NCI-H524 treated with DMSO at 0.1 percent for 48 hours (cell line): ENCODE data around the gene TSPAN1.
"Not testable (repeated sequence)": the region's sequence is repeated elsewhere in the genome, so short reads cannot be mapped to it uniquely, and the experiment has no call there.

Experiments used
- DNase-seq: peaks from one replicate; lab custom pipeline; 2025; lab: John Stamatoyannopoulos, UW

Gene TSPAN1

DNA sequence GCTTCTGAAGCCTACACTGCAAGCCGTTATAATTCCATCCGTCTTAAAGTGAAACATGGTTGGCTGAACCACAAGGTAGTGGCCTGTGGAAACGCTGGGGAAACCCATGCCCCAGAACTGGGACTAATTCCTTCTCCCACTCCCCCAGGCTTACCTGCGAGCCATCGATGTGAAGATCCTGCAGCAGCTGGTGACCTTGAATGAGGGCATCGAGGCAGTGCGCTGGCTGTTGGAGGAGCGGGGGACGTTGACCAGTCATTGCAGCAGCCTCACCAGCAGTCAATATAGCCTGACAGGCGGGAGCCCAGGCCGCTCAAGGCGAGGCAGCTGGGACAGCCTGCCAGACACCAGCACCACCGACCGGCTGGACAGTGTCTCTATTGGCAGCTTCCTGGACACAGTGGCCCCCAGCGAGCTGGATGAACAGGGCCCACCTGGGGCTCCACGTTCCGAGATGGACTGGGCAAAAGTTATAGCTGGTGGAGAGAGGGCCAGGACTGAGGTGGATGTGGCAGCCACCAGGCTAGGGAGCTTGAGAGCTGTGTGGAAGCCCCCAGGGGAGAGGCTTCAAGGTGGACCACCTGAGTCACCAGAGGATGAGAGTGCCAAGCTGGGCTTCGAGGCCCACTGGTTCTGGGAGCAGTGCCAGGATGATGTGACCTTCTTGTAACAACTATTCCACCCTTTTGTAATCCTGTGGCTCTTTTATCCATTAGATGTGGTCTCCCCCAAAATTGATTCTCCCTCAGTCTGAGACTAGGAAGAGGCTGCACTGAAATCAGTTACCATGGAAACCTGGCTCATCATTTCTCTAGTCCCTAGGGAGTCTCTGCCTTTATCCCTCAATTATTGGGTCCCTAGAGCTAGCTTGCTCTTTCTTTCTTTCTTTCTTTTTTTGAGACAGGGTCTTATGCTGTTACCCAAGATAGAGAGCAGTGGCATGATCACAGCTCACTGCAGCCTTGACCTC, 44.9 kb downstream of the TSPAN1 start:
- no peak for DNase-seq

- no peak for DNase-seq
Measured at GRCh38 chr1:46220808-46221207, 45.9 kb downstream of the TSPAN1 start.

GRCh38 chr1:46221749-46222148, 46.9 kb downstream of the TSPAN1 start:
- DNase-seq, result no peak

DNA sequence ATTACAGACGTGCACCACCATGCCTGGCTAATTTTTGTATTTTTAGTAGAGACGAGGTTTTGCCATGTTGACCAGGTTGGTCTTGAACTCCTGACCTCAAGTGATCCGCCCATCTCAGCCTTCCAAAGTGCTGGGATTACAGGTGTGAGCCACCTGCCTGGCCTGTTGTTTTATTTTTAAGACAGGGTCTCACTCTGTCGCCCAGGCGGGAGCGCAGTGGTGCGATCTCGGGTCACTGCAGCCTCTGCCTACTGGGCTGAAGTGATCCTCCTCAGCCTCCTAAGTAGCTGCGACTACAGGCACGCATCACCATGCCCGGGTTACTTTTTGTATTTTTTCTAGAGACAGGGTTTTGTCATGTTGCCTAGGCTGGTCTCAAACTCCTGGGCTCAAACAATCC, 48.2 kb downstream of the TSPAN1 start:
- DNase-seq, result not testable (repeated sequence)

- no peak for DNase-seq
Measured at GRCh38 chr1:46223472-46223943, 48.6 kb downstream of the TSPAN1 start.

GRCh38 chr1:46224966-46225365, 50.1 kb downstream of the TSPAN1 start:
- no peak for DNase-seq

DNA sequence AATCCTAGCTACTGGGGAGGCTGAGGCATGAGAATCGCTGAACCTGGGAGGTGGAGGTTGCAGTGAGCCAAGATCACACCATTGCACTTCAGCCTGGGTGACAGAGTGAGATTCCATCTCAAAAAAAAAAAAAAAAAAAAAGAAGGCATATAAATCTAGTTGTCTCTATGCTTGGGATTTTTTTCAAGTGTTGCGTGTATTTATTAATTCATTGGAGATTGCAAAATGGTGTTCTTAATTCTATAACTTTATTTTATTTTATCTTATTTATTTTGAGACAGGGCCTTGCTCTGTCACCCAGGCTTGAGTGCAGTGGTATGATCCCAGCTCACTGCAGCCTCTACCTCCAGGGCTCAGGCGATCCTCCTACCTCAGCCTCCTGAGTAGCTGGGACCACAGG, 56.3 kb downstream of the TSPAN1 start:
- DNase-seq, result not testable (repeated sequence)
